ENCODE data around the gene NSUN6. TPM values are rescaled to one million over a fixed set of nuclear protein-coding genes. Genes with fewer than 3 reads are reported as not detected.

Gene NSUN6
- total RNA-seq, 4 donors from 2014 or later: 7.5 to 14.1 (median 11.7) TPM

- no peak for TF ChIP-seq CTCF (IDR thresholded peaks at IDR 0.05; ENCODE audit: low read depth)
Measured at GRCh38 chr10:18540195-18540594, 111.2 kb downstream of the NSUN6 start.

GRCh38 chr10:18539335-18539734 is 112.1 kb downstream of the NSUN6 start:
- no peak for TF ChIP-seq CTCF (IDR thresholded peaks at IDR 0.05; ENCODE audit: low read depth)

GRCh38 chr10:18533896-18534295 is 117.5 kb downstream of the NSUN6 start:
- TF ChIP-seq CTCF (IDR thresholded peaks at IDR 0.05; ENCODE audit: low read depth): no peak

- no peak for TF ChIP-seq CTCF (IDR thresholded peaks at IDR 0.05; ENCODE audit: low read depth)
Measured at GRCh38 chr10:18532881-18533535, 118.4 kb downstream of the NSUN6 start.

GRCh38 chr10:18528292-18528691 is 123.1 kb downstream of the NSUN6 start:
- TF ChIP-seq CTCF (IDR thresholded peaks at IDR 0.05; ENCODE audit: low read depth): no peak

- no peak for TF ChIP-seq CTCF (IDR thresholded peaks at IDR 0.05; ENCODE audit: low read depth)
Measured at GRCh38 chr10:18527687-18528086, 123.7 kb downstream of the NSUN6 start.

- no peak for TF ChIP-seq CTCF (IDR thresholded peaks at IDR 0.05; ENCODE audit: low read depth)
Measured at GRCh38 chr10:18523858-18524257, 127.5 kb downstream of the NSUN6 start.

Data from subcutaneous adipose tissue (tissue), 4 donors.